ENCODE results near the gene ADCY1. TPM values are rescaled to one million over a fixed set of nuclear protein-coding genes. Genes with fewer than 3 reads are reported as not detected.
A peak's percentile ranks its signal among the peaks of the same experiment; 100 is the strongest.

ADCY1 gene
- total and polyA plus RNA-seq, 8 donors = 0.33 to 1.8 (median 1.3) TPM

DNA sequence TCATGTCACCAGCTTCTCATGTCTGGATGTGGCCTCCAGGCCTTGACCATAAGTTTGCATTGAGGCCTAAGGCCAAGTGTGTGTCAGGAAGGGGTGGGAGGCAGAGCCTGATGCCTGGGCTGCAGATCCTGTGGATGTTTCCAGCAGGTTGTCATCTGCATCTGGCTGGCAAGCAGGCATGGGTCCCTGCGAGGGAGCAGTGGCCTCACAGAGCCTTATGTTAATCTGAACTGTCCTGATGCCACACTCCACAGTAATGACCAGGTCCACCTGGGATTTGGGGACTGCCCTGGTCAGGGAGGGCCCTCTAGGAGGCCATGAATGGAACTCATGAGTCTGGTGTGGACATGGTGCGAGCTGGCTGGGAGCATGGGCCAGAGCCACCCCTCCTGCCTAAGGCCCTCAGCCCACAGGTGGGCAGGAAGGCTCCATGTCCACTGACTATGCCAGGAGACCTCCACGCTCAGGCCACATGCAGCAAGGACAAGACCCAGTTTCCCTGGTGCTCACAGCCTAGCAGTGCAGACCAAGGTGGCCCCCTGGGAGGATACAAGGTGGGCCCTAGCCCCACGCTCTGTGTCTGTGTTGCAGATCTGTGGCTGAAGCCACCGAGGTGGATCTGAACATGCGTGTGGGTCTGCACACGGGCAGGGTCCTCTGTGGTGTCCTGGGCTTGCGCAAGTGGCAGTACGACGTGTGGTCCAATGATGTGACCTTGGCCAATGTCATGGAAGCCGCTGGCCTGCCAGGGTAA is 83.1 kb downstream of the ADCY1 start:
- no peak for TF ChIP-seq POLR2AphosphoS5 (IDR thresholded peaks at IDR 0.05)
- TF ChIP-seq EP300 (IDR thresholded peaks at IDR 0.05) = no peak
- TF ChIP-seq, protein P1, sequence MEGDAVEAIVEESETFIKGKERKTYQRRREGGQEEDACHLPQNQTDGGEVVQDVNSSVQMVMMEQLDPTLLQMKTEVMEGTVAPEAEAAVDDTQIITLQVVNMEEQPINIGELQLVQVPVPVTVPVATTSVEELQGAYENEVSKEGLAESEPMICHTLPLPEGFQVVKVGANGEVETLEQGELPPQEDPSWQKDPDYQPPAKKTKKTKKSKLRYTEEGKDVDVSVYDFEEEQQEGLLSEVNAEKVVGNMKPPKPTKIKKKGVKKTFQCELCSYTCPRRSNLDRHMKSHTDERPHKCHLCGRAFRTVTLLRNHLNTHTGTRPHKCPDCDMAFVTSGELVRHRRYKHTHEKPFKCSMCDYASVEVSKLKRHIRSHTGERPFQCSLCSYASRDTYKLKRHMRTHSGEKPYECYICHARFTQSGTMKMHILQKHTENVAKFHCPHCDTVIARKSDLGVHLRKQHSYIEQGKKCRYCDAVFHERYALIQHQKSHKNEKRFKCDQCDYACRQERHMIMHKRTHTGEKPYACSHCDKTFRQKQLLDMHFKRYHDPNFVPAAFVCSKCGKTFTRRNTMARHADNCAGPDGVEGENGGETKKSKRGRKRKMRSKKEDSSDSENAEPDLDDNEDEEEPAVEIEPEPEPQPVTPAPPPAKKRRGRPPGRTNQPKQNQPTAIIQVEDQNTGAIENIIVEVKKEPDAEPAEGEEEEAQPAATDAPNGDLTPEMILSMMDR (IDR thresholded peaks at IDR 0.05) = no peak
- no peak for TF ChIP-seq POLR2A (IDR thresholded peaks at IDR 0.05)

DNA sequence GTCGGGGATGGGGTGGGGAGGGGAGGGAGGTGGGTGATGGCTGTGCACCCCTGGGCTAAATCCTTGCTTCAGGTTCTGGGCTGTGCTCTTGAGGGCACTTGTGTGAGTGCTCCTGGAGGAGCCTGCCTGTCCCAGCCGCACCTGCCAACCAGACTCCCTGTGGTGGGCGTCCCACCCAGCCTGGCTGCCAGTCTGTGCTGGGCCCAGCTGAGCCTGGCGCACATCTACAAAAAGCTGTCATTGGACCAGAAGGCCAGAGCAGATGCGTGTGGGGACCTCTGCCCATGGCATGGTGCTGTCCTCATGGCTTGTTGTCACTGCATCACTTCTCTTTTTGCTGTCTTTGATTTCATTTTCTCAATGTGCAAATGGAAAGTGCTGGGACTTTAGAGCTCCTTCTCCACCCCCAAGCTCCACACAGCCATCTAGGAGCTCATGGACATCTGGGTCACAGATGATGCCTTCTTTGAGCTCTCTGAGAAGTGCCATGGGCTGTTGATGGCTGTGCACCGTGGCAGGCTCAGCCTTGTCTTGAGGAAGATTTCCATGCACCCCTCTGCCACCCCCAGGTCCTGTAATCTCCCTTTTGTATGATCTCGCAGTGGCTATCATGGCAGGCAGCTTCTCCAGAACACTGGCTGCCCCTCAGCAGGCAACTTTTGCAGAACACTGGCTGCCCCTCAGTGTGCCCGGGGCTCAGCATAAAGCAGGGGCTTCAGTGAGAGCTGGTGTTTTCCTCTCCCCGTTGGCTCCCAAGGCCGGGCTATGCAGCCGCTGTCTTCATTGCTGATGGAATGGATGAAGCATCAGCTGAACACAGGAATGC is 83.9 kb downstream of the ADCY1 start:
- Histone ChIP-seq H3K9me3 (no peaks in the 10 kb centered on the region), H3K27me3 (no peaks in the 10 kb centered on the region), H3K4me1 (no peaks in the 10 kb centered on the region), H3K27ac (no peak overlapping the region), H3K4me3 (no peak overlapping the region), H3K36me3 (no peaks in the 10 kb centered on the region)
- intact Hi-C loops (cut with DNase I; ENCODE audit: low total_unique reads) = no loop called here
- 86 to 92% (median 89%) methylated on average over 6 to 11 of the region's 11 CpGs for WGBS, 5 donors
- peak in 1 of 2 donors; percentile 5 for DNase-seq
- no peak for TF ChIP-seq EP300 (IDR thresholded peaks at IDR 0.05)
- no peak for TF ChIP-seq POLR2A (IDR thresholded peaks at IDR 0.05)
- TF ChIP-seq, protein P1 (IDR thresholded peaks at IDR 0.05) = no peak
- TF ChIP-seq POLR2AphosphoS5 (IDR thresholded peaks at IDR 0.05) = no peak

More for the DNA sequence above, 83.1 kb downstream of the ADCY1 start:
- 90 to 100% (median 94%) methylated on average over 6 to 11 of the region's 11 CpGs for WGBS, 5 donors
- Histone ChIP-seq H3K9me3 (no peaks in the 10 kb centered on the region), H3K4me3 (no peak overlapping the region), H3K4me1 (no peaks in the 10 kb centered on the region), H3K36me3 (no peaks in the 10 kb centered on the region), H3K27me3 (no peaks in the 10 kb centered on the region), H3K27ac (no peak overlapping the region)
- intact Hi-C loops (cut with DNase I; ENCODE audit: low total_unique reads) = no loop called here
- DNase-seq = peak in 1 of 2 donors; percentile 22

DNA sequence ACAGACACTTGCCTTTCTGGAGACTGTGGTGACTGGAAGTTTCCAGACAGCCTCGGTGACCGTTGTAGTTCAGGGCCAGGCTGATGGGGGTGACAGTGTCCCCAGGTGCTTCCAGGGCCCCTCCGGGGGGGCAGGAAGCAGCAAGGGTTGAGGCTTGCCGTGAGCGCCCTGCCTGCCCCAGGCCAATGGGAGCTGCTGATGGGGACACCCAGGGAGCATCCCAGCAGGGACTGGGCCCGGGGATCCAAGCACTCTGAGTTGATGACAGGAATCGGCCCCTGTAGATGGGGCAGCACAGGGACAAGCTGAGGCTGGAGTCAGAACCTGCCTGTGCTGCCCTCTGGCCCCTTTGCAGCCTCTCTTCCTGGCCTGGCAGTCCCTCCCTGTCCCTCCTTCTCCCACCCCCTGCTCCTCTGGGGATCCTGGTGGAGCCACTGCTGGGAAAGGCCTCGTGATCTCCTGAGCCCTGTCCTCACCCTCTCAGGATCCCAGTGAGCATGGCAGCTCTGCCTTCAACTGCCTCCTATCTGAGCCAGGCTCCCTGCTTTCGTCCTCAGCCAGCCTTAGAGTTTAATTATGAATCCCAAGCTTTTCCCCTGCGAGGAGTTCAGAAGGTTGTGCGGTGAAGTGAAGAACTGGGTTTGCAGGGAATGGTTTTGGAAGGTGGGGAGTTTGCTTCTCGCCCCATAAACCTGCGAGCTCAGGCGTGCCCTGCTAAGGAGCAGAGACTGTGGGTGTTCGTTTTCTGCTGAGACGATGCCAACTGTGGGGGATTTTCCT is 84.7 kb downstream of the ADCY1 start:
- Histone ChIP-seq H3K27me3 (no peaks in the 10 kb centered on the region), H3K27ac (no peak overlapping the region), H3K4me3 (no peak overlapping the region), H3K36me3 (no peaks in the 10 kb centered on the region), H3K4me1 (no peaks in the 10 kb centered on the region), H3K9me3 (no peaks in the 10 kb centered on the region)
- TF ChIP-seq POLR2A (IDR thresholded peaks at IDR 0.05) (no peak), EP300 (IDR thresholded peaks at IDR 0.05) (no peak)
- TF ChIP-seq, protein P1 (IDR thresholded peaks at IDR 0.05) = no peak
- 83 to 92% (median 85%) methylated on average over 15 to 16 of the region's 16 CpGs for WGBS, 5 donors
- intact Hi-C loops (cut with DNase I; ENCODE audit: low total_unique reads) = no loop called here
- DNase-seq = peak in 1 of 2 donors; percentile 14

DNA sequence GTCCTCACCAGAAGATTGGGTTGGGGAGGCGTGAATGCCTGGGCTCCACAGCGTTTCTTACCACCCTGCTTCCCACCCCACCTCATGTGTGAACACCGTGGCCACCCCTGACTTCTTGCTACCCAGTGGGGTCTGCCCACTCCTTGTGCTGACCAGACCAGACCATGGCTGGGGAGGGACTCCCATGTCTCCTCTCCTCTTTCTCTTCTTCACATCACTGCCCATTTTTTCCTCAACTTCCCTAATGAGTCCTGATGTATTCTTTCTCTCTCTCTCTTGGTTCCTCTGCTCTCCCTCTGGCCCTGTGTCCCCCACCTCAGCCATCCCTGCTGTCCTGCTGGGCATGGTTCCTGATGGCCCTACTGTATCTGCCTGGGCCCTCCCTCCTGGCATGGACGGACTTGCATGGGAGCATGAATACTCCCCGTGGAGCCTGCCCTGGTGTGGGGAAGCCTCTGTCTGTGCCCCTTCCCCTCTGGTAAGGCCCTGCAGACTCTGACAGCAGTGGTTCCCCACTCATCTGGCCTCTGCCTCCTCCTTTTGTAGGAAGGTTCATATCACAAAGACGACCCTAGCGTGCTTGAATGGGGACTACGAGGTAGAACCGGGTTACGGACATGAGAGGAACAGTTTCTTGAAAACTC is 85.5 kb downstream of the ADCY1 start:
- TF ChIP-seq, protein P1 (IDR thresholded peaks at IDR 0.05) = no peak
- TF ChIP-seq POLR2A (IDR thresholded peaks at IDR 0.05) (no peak), POLR2AphosphoS5 (IDR thresholded peaks at IDR 0.05) (no peak), EP300 (IDR thresholded peaks at IDR 0.05) (no peak)
- peak in 1 of 2 donors; percentile 20 for DNase-seq
- H3K27me3 ChIP-seq = no peaks in the 10 kb centered on the region
- H3K4me1 ChIP-seq = no peaks in the 10 kb centered on the region
- no peaks in the 10 kb centered on the region for H3K36me3 ChIP-seq
- H3K4me3 ChIP-seq = no peak overlapping the region
- 89 to 92% (median 89%) methylated on average over 10 of the region's 10 CpGs for WGBS, 5 donors
- intact Hi-C loops (cut with DNase I; ENCODE audit: low total_unique reads) = no loop called here
- H3K9me3 ChIP-seq = no peaks in the 10 kb centered on the region
- H3K27ac ChIP-seq = no peak overlapping the region

Measured in stomach (tissue), 9 donors.